Keratinocyte (primary cell): Measurements from ENCODE around the gene SLC15A5. TPM values are rescaled to one million over a fixed set of nuclear protein-coding genes. Genes with fewer than 3 reads are reported as not detected.

ENCODE experiments used
- DNase-seq: peaks from one replicate; pipeline ENCODE4 v3.0.0-alpha.2; 2011; ENCODE audit warnings: low read depth, missing footprints, low spot score
- FAIRE-seq: peaks from 2 replicates; lab custom pipeline; 2011; peaks lifted over from hg19 to GRCh38; lab: Jason Lieb, UNC
- H2AFZ ChIP-seq: 2 replicates; pipeline ENCODE4 v1.6.0; 2012; ENCODE audit warnings: low read length, control low read depth, inconsistent platforms; ENCODE audit not compliant: control insufficient read depth
- H3K27ac ChIP-seq: 2 replicates; pipeline ENCODE4 v1.5.1; 2011; ENCODE audit warnings: low read length; ENCODE audit not compliant: control insufficient read depth, insufficient read depth
- H3K27me3 ChIP-seq: 3 replicates; pipeline ENCODE4 v1.6.0; 2011; ENCODE audit warnings: low read length; ENCODE audit not compliant: control insufficient read depth, insufficient read depth; ENCODE audit errors: extremely low read depth
- H3K36me3 ChIP-seq, 2 experiments: 2 replicates in 1 of 2; 3 replicates in 1 of 2; pipeline ENCODE4 v1.5.1; 2011; ENCODE audit warnings: low read length in 2 of 2, mild to moderate bottlenecking in 1 of 2; ENCODE audit not compliant: control insufficient read depth in 2 of 2, insufficient read depth in 2 of 2; ENCODE audit errors: extremely low read depth in 1 of 2
- H3K4me1 ChIP-seq: 3 replicates; pipeline ENCODE4 v1.5.1; 2011; ENCODE audit warnings: low read length; ENCODE audit not compliant: control insufficient read depth, insufficient read depth; ENCODE audit errors: extremely low read depth
- H3K4me2 ChIP-seq: 3 replicates; pipeline ENCODE4 v1.6.0; 2011; ENCODE audit warnings: low read depth, low read length; ENCODE audit not compliant: control insufficient read depth, insufficient read depth; ENCODE audit errors: extremely low read depth
- H3K4me3 ChIP-seq, 3 experiments: fragments of 200-600 bp in 1 of 3; sonication (generic) in 1 of 3; 2 replicates in 2 of 3; 3 replicates in 1 of 3; pipeline ENCODE4 v1.5.1; 2011 to 2016; ENCODE audit warnings: low read length in 3 of 3, mild to moderate bottlenecking in 3 of 3, control low read depth in 2 of 3, inconsistent platforms in 1 of 3, low read depth in 1 of 3, mixed read lengths in 1 of 3, mixed run types in 1 of 3, moderate library complexity in 1 of 3; ENCODE audit not compliant: control insufficient read depth in 2 of 3, insufficient read depth in 2 of 3; ENCODE audit errors: extremely low read depth in 1 of 3
- H3K79me2 ChIP-seq: 2 replicates; pipeline ENCODE4 v1.6.0; 2012; ENCODE audit warnings: low read length; ENCODE audit not compliant: control insufficient read depth, insufficient read depth
- H3K9ac ChIP-seq: 3 replicates; pipeline ENCODE4 v1.6.0; 2011; ENCODE audit warnings: low read length; ENCODE audit not compliant: control insufficient read depth, insufficient read depth; ENCODE audit errors: extremely low read depth
- H3K9me1 ChIP-seq: 3 replicates; pipeline ENCODE4 v1.6.0; 2011; ENCODE audit warnings: low read length; ENCODE audit not compliant: control insufficient read depth, insufficient read depth; ENCODE audit errors: extremely low read depth
- H3K9me3 ChIP-seq: 2 replicates; pipeline ENCODE4 v1.5.1; 2012; ENCODE audit warnings: low read depth, low read length; ENCODE audit not compliant: control insufficient read depth
- H4K20me1 ChIP-seq: 3 replicates; pipeline ENCODE4 v1.6.0; 2011; ENCODE audit warnings: low read length; ENCODE audit not compliant: control insufficient read depth, insufficient read depth; ENCODE audit errors: extremely low read depth
- EZH2 ChIP-seq: IDR thresholded peaks from one replicate; pipeline ENCODE4 v1.6.1; 2012; ENCODE audit warnings: inconsistent platforms, mild to moderate bottlenecking, low read length, moderate library complexity
- dilution Hi-C: fragments of 300-500 bp; cut with MboI; formaldehyde crosslinking; loops from one replicate; pipeline ENCODE4 v1.7.0; 2020; ENCODE audit warnings: low sequenced_read_pairs; ENCODE audit not compliant: extremely low pct_ligation_motif_present
- polyA plus RNA-seq, 5 experiments: library from polyadenylated mRNA; depleted of rRNA in 3 of 5; stranded (reverse) in 3 of 5; stranded (forward) in 1 of 5; unstranded in 1 of 5; fragments of >200 nt; gene quantifications; 1 replicate in 1 of 5; 2 replicates in 3 of 5; 3 replicates in 1 of 5; pipeline versions ENCODE4 v1.2.1 to v1.2.3, GENCODE V29; 2011 to 2012; ENCODE audit warnings: missing spikeins in 2 of 5, low read depth in 1 of 5, low replicate concordance in 1 of 5
- TF ChIP-seq, protein P1 (sequence below), 3 experiments: IDR thresholded peaks in 1 of 3; conservative IDR thresholded peaks in 1 of 3; optimal IDR thresholded peaks in 1 of 3; 2 replicates in 2 of 3; 3 replicates in 1 of 3; pipeline versions ENCODE3 to v1.5.1; 2011; ENCODE audit warnings: low read length in 3 of 3, mild to moderate bottlenecking in 3 of 3, moderate library complexity in 2 of 3, control low read depth in 1 of 3, inconsistent platforms in 1 of 3; ENCODE audit not compliant: insufficient read depth in 2 of 3; ENCODE audit errors: extremely low read depth in 1 of 3

SLC15A5 gene
- polyA plus RNA-seq, 1 donor (not counting 4 experiments of a cell fraction or from before 2014, with no cell fraction given), result not detected

DNA sequence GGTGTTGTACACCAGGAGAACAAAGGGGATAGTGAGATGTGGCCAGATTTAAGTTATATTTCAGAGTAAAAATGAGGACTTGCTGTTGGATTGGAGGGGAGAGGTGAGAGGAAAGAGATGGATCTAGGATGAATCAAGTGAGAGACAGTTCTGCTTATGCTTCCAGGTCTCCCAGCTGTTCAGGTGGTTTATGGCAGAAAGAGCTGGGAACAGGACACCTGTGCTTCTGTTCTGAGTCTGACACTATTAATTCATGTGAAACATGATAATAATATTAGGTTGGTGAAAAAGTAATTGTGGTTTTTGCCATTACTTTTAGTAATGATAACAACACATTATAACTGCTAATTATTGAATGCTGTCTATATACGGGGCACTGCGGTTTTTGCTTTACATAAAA is 55.7 kb downstream of the SLC15A5 start:
- Histone ChIP-seq H2AFZ (no peak overlapping the region), H3K79me2 (no peaks in the 10 kb centered on the region), H3K9me3 (no peaks in the 10 kb centered on the region), H4K20me1 (no peaks in the 10 kb centered on the region), H3K9ac (no peak overlapping the region), H3K9me1 (no peaks in the 10 kb centered on the region), H3K4me2 (no peak overlapping the region), H3K36me3 (no peaks in the 10 kb centered on the region), H3K4me3 (no peak overlapping the region), H3K4me1 (no peaks in the 10 kb centered on the region), H3K27me3 (no peaks in the 10 kb centered on the region), H3K27ac (no peak overlapping the region)
- dilution Hi-C loops, result no loop called here
- TF ChIP-seq, protein P1, sequence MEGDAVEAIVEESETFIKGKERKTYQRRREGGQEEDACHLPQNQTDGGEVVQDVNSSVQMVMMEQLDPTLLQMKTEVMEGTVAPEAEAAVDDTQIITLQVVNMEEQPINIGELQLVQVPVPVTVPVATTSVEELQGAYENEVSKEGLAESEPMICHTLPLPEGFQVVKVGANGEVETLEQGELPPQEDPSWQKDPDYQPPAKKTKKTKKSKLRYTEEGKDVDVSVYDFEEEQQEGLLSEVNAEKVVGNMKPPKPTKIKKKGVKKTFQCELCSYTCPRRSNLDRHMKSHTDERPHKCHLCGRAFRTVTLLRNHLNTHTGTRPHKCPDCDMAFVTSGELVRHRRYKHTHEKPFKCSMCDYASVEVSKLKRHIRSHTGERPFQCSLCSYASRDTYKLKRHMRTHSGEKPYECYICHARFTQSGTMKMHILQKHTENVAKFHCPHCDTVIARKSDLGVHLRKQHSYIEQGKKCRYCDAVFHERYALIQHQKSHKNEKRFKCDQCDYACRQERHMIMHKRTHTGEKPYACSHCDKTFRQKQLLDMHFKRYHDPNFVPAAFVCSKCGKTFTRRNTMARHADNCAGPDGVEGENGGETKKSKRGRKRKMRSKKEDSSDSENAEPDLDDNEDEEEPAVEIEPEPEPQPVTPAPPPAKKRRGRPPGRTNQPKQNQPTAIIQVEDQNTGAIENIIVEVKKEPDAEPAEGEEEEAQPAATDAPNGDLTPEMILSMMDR (optimal IDR thresholded peaks at IDR 0.05 in 1 of 3, IDR thresholded peaks at IDR 0.05 in 1 of 3, conservative IDR thresholded peaks at IDR 0.05 in 1 of 3; ENCODE audit: extremely low read depth in 1 of 3, insufficient read depth in 2 of 3, low read length in 3 of 3), result no peak
- no peak for TF ChIP-seq EZH2
- DNase-seq, result no peak
- no peak for FAIRE-seq

DNA sequence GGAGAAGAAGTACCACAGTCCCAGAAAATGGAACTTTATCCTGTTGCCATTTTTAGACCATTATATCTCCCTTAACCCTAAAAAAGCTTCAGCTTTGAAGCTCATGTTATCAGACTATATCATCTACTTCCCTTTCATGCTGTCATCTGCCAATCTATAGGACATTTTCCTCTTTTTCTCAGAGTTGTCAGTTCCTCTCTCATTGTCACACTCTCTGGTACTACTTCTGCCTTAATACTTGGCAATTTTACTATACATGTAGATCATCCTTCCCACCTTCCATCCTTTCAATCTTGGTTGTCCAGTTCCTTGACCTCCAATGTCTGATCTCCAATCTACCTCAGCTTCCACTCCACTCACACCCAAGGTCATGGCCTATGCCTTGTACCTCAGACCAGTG is 57.4 kb downstream of the SLC15A5 start:
- no peak for FAIRE-seq
- DNase-seq, result no peak

More for the DNA sequence above, 57.4 kb downstream of the SLC15A5 start:
- H3K4me3 ChIP-seq, result no peak overlapping the region
- TF ChIP-seq, protein P1 (optimal IDR thresholded peaks at IDR 0.05 in 1 of 3, IDR thresholded peaks at IDR 0.05 in 1 of 3, conservative IDR thresholded peaks at IDR 0.05 in 1 of 3; ENCODE audit: extremely low read depth in 1 of 3, insufficient read depth in 2 of 3, low read length in 3 of 3), result no peak
- no peak for TF ChIP-seq EZH2
- no peaks in the 10 kb centered on the region for H4K20me1 ChIP-seq
- dilution Hi-C loops, result no loop called here
- no peaks in the 10 kb centered on the region for H3K36me3 ChIP-seq
- no peak overlapping the region for H3K4me2 ChIP-seq
- H3K79me2 ChIP-seq, result no peaks in the 10 kb centered on the region
- H3K9me1 ChIP-seq, result no peaks in the 10 kb centered on the region
- no peak overlapping the region for H3K9ac ChIP-seq
- H3K27me3 ChIP-seq, result no peaks in the 10 kb centered on the region
- H3K9me3 ChIP-seq, result no peaks in the 10 kb centered on the region
- H3K27ac ChIP-seq, result no peak overlapping the region
- no peak overlapping the region for H2AFZ ChIP-seq
- no peaks in the 10 kb centered on the region for H3K4me1 ChIP-seq
